Body of pancreas (tissue), 4 donors: ENCODE data around the gene LRRFIP1.

ENCODE experiments used
- CTCF ChIP-seq, 7 experiments: fragments of 450-650 bp in 4 of 7; fragments of 200-600 bp in 3 of 7; sonication (generic) in 3 of 7; IDR thresholded peaks; one replicate each; pipeline ENCODE4 v1.5.1; 2016 to 2019; ENCODE audit warnings: antibody characterized with exemption in 7 of 7
- POLR2A ChIP-seq, 3 donors: fragments of 450-650 bp; IDR thresholded peaks; one replicate each; pipeline ENCODE4 v1.6.1; 2016; ENCODE audit warnings: antibody characterized with exemption in 3 of 3, mild to moderate bottlenecking in 2 of 3

GRCh38 chr2:237720444-237720843 lies 93.1 kb downstream of the LRRFIP1 start:
- TF ChIP-seq CTCF (IDR thresholded peaks at IDR 0.05): no peak
- TF ChIP-seq POLR2A (IDR thresholded peaks at IDR 0.05): no peak
